OCI-LY7 (cell line): ENCODE data around the gene CGN.

Experiments
- CTCF ChIP-seq: fragments of 200-600 bp; sonication (generic); conservative IDR thresholded peaks from 2 replicates; pipeline ENCODE4 v1.5.1; 2014; ENCODE audit warnings: mild to moderate bottlenecking, antibody characterized with exemption, low read length, moderate library complexity, mixed read lengths
- EZH2phosphoT487 ChIP-seq: fragments of 200-600 bp; sonication (generic); IDR thresholded peaks from 2 replicates; pipeline ENCODE4 v1.6.1; 2018; ENCODE audit warnings: low read depth, borderline replicate concordance, mild to moderate bottlenecking, mixed run types, antibody characterized with exemption, low read length, moderate library complexity, mixed read lengths

- TF ChIP-seq CTCF, result no peak
- no peak for TF ChIP-seq EZH2phosphoT487
These were observed 31.7 kb upstream of the CGN start for GRCh38 chr1:151479462-151479861.
